Coronary artery (tissue), 2 donors: Measurements from ENCODE around the gene DCTN3.
A peak's percentile ranks its signal among the peaks of the same experiment; 100 is the strongest.

ENCODE experiments used
- DNase-seq: peaks from one replicate; pipeline ENCODE4 v3.0.0-alpha.2; 2017; ENCODE audit warnings: low spot score
- H3K27ac ChIP-seq, 2 donors: fragments of 200-600 bp; sonication (generic); one replicate each; pipeline ENCODE4 v1.5.1; 2016 to 2019
- H3K4me3 ChIP-seq: fragments of 200-600 bp; sonication (generic); 2 replicates; pipeline ENCODE4 v1.5.1; 2016; ENCODE audit warnings: mild to moderate bottlenecking, moderate library complexity
- CTCF ChIP-seq: fragments of 200-600 bp; sonication (generic); IDR thresholded peaks from one replicate; pipeline ENCODE4 v1.5.1; 2019; ENCODE audit warnings: antibody characterized with exemption

Gene DCTN3

DNA sequence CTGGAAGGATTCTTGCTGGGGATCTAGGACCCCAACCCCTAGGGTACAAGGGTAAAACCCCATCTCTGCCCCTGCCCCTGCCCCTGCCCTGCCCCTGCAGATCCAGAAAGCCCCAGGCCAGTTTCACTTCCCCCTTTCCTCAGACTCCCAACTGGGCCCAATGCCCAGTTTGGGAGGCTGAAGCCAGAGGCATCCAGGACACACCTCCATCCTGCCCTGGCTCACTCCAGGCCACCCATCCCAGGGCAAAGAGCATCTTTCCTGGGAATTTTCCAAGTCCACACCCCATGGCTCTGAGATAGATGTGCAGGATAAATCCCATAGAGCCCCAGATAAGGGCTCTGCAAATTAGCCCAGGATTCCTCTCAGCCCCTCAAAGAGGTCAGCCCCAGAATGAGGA lies 48.2 kb downstream of the DCTN3 start:
- Histone ChIP-seq H3K27ac (no peak overlapping the region), H3K4me3 (no peak overlapping the region)
- no peak for DNase-seq
- TF ChIP-seq CTCF, result no peak

GRCh38 chr9:34571481-34571810 lies 48.8 kb downstream of the DCTN3 start:
- no peak overlapping the region for H3K4me3 ChIP-seq
- peak overlapping the region in 1 of 2 donors; percentile 32 for H3K27ac ChIP-seq
- DNase-seq, result no peak
- TF ChIP-seq CTCF, result no peak

- TF ChIP-seq CTCF, result no peak
- Histone ChIP-seq H3K4me3 (no peak overlapping the region), H3K27ac (peak overlapping the region in 1 of 2 donors; percentile 32)
- no peak for DNase-seq
These were observed 49.4 kb downstream of the DCTN3 start for GRCh38 chr9:34570809-34571480.

GRCh38 chr9:34570376-34570775 lies 49.9 kb downstream of the DCTN3 start:
- no peak for DNase-seq
- H3K4me3 ChIP-seq, result no peak overlapping the region
- H3K27ac ChIP-seq, result no peak overlapping the region
- no peak for TF ChIP-seq CTCF

DNA sequence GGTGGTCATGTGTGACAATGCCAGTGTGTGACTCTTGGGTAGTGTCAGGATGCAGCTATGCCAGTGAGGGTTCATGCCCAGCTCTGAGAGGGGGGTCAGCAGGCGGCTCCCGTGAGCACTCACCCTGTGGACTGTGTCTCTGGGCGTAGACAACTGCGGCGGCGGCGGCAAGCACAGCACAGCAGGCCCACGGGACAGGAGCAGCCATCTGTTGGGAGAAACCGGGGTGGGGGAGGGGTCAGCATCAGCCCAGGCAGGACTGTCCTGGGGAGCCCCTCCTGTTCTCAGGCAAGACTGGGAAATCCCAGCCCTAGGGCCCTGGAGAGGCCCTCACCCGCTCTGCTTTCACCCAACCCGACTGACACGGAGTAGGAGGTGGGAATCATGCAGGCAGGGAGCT lies 51.5 kb downstream of the DCTN3 start:
- TF ChIP-seq CTCF, result no peak
- Histone ChIP-seq H3K27ac (no peak overlapping the region), H3K4me3 (no peak overlapping the region)
- DNase-seq, result no peak

DNA sequence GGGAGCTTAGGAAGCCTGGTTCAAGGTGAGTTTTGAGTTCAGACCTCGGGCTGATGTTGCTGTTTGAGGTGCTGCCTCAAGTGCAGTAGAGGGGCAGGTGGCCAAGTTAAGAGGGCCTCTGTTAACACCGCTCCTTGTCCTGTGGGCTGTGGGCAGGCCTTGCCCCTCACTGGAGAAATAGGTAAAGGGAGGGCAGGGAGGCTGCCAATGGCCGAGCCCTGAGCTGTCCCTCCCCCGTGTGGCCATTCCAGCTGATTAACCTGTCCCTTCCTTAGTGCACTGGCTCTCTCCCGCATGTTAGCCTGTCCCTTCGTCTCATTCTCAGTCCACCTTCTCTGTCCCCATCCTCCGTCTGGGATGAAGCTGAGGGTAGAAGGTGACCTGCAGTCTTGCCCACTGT lies 52.2 kb downstream of the DCTN3 start:
- no peak for TF ChIP-seq CTCF
- DNase-seq, result no peak
- Histone ChIP-seq H3K4me3 (no peak overlapping the region), H3K27ac (no peak overlapping the region)

GRCh38 chr9:34566972-34567371 lies 53.3 kb downstream of the DCTN3 start:
- no peak for DNase-seq
- H3K27ac ChIP-seq, result no peak overlapping the region
- TF ChIP-seq CTCF, result no peak
- H3K4me3 ChIP-seq, result no peak overlapping the region
